GM19328 (cell line): ENCODE data around the gene PPP1R7.

Experiments
- ATAC-seq: cut with Tn5 transposase; IDR thresholded peaks from one replicate; pipeline ENCODE4 v1.9.1; 2021; ENCODE audit warnings: mild to moderate bottlenecking, moderate library complexity; ENCODE audit not compliant: unreplicated experiment

Gene PPP1R7

DNA sequence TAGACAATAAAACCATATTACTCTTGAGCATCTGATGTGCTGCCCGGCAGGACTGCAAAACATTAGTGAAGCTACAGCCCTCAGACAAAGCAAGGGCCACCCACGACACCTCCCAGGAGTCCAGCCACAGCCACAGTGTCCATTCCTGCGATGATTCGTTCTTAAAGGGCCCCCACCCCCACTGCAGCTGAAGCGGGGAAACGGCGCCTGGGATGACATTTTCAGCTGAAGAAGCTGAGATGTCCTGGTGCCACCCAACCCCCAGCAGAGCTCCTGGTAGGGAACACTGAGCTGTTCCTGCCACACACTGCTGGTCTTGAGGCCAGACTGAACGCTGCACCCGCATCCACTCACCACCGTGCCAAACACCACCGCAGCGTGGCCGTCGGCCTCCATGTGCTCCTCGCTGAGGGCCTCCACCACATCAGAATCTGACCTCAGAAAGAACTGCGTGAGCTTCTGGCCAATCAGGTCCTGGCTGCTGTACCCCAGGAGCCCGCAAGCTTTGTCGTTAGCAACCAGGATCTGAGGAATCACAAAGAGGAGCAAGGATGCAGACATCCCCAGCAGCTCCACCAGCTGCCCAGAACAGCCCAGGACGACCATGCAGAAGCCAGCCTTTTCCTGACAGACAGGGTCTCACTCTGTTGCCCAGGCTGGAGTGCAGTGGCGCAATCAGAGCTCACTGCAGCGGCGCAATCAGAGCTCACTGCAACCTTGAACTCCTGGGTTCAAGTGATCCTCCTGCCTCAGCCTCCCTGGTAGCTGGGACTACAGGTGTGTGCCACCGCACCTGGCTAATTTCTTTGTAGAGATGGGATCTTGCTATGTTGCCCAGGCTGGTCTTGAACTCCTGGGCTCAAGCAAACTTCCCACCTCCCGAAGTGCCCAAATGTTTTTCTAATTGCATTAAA, 10.5 kb upstream of the PPP1R7 start:
- ATAC-seq, result no peak

DNA sequence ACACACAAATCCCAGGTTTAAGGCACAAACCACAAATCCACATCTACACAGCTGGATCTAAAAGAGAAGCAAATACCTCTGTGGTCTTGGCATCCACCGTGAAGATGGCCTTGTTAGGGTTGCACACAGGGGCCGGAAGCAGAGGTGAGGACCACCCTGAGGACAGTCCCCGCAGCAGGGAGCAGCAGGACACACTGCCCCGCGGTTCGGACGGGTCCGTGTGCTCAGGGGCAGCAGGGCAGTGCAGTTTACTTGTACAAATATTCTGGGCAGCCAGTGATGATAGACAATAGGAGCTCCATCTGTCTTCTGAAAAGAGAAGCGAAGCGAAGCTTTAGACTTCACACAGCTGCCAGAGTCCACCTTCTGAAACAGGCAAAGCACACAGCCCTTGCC, 9.8 kb upstream of the PPP1R7 start:
- no peak for ATAC-seq

DNA sequence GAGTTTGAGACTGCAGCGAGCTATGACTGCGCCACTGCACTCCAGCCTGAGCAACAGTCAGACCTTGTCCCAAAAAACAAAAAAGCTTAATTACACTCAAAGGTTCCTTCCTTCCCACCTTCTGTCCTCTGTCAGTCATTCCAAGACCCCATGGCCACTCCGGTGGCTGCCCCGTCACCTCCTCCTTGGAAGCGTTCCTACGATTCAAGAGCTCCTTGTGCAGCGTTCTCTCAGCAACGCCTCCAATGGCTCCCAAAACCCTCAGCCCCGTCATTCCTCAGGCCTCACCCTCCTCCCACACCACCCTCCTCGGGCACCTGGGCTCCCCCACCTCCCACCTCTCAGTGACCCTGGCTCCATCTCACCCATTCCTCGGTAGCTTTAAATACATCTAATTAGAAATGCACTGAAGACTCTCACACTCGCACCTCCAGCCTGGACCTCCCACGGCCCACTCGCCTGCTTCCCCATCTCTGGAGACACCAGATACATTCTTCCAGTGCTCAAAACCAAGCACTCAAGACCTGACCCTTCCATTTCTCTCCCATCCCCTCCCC, 9.0 kb upstream of the PPP1R7 start:
- no peak for ATAC-seq

DNA sequence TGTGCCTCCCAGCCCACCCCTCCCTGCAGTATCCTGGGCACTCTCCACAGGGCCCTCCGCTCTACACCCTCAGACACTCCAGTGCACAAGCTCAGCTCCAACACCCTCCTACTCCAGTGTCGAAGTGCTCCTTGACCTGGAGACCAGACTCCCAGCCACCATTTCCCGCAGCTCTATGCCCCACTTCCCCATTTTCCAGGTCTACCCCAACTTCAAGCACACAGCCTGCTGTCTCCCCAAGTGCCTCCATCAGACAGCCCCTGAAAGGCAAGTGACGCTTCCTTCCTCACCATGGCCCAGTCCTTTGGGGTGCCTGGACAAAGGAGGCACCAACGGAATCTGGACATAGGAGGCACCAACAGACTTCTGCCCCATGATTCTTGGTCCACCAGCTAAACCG, 8.2 kb upstream of the PPP1R7 start:
- no peak for ATAC-seq

DNA sequence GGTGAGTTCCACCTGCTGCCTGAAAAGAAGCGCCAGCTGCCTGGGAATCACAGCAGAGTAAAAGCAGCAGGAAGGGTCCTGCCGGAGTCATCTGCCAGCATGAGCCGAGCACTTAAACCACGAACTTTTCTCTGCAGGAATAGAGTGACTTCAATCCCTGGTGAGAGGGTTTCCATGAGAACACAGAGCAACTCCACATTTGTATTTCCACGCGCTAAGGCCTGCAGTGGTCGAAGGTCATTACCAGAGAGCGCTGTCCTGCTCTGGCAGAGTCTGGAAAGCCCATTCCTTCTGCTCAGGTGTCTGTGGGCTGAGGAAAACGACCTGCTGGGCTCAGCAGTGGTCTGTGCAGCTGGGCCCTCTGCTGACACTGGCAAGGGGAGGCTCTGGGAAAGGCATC, 7.7 kb upstream of the PPP1R7 start:
- ATAC-seq, result no peak

DNA sequence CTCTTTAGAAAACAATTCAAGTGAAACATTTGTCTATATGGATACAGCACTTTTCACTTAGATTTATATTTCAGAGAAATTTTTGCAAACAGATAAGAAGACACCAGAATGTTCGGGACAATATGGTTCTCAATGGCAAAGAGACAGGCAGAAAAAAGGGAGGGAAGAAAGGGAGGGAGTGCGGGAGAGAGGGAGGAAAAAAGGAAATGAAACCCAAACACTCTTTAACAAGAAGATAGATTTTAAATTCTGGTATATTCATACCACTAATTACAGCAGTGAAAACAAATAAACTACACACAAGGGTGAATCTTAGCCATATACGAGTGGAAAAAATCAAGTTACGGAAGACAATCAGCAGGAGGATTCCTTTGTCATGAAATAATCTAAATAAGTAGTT, 4.0 kb upstream of the PPP1R7 start:
- no peak for ATAC-seq

DNA sequence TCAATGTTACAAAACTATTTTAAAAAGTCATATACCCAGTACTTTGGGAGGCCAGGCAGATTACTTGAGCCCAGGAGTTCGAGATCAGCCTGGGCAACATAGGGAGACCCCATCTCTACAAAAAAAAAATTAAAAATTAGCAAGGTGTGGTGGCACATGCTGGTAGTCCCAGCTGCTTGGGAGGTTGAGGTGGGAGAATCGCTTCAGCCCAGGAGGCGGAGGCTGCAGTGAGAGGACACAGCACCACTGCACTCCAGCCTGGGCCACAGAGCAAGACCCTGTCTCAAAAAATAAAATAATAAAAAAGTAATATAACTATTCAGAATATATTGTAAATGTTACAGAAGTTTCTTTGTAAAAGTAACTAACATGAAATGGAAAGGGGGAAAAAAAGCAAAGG, 2.9 kb upstream of the PPP1R7 start:
- ATAC-seq, result no peak

DNA sequence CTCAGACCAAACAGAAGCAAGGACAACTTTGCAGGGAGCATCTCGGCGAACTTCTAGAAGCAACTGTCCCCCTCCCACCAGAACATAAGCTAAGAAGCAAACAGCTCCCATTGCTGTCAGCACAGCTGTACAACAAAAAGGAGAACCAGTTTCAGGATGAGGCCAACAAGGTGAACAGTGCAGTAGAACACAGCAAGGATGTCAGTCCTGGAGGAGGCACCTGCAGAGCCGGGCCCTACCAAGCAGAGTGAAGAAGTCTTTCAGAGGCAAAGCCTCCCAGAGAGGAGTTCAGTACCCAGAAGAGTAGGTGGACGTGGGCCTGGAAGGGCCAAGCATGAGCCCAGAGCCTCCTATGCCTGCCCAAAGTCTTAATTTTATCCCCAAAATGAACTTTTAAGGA, 2.0 kb upstream of the PPP1R7 start:
- ATAC-seq, result no peak

DNA sequence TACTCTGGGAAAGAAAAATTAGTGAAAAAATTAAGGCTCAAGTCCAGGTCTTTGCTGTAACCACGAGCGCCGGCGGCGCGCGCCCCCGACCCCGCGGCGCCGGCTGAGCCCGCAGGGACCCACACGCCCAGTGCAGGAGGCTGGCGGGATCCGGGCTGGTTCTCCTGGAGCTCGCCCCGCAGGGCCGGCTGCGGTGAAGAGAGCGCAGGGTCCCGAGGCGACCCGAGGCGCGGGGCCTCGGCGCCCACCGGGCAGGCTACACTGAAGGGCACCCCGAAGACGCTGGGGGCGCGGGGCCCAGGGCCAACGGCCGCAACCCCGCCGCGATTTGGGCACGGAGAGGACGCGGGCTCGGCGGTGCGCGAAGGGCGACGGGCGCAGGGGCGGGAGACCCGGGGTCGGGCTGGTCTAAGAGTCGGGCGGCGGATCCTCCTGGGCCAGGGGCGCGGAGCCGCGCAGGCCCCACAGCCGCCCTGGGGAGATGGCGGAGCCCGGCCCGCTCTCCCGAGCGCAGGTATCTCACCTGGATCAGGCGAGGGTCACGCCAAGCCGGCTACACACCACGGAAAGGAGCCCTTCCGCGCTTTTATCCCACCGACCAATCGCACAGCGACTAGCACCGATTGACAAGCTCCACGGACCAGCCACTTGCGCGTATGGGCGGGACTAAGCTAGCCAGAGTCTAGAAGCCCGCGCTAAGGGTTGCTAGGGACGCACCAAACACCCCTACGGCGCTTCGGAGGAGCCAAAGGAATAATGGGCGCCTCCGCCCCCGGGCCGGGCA, 1.2 kb upstream of the PPP1R7 start, which contains the start of gene PASK:
TSS of gene PASK (minus strand) at position 582 of the 784 bp plus-strand sequence. CDS start 6,440 bp downstream, outside the sequence.
- peak; percentile 72 for ATAC-seq

DNA sequence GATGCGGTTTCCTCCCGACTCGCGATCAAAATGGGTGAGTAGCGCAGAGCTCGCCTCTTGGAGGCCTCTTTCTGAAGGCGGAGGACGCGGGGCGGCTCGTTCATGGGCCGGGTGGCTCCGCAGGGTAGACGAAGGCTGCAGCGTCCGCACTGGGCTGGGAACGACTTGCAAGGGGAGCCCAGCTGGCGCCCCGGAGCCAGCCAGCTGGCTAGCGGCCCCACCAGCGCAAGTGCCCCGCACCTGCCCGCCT, 667 bp upstream of the PPP1R7 start:
- peak; percentile 10 for ATAC-seq

DNA sequence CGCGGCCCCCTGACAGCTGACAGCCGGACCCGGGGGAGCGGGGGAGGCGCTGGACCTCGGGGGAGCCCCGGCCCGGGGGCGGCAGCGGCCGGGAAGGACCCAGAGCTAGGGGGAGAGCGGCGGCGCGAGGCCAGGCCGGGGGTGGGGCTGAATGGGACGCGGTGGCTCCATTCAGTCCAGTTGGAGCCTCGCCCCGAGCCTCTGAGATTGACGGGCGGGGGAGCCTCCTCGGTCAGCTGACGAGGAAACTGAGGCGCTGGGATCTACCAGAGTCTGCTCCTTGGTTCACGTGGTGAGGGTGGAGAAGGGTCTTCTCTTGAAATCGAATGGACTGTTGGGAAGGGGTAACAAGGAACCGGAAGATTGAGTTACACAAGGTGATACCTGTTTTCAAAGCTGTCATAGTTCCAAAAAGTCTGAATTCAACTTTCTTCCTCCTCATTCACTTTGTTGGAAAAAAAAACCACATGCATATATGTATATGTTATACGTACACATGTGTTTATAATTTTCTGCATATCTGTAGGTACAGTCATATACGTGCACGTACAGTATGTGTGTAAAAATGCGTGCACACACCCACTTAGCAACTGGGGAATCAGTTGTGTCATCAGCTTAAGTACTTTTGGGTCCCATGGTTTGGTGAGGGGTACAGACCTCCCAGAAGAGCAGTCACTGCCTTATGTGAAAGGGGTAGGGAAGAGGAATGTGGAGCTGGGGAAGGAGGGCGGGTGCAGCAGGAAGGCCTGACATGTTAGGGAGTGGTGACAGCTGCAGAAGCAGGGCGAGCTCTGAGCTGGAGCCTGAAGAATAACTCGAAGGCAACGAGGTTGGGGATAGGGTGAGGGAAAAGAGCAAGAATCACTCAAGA, 628 bp downstream of the PPP1R7 start:
- ATAC-seq, result no peak

DNA sequence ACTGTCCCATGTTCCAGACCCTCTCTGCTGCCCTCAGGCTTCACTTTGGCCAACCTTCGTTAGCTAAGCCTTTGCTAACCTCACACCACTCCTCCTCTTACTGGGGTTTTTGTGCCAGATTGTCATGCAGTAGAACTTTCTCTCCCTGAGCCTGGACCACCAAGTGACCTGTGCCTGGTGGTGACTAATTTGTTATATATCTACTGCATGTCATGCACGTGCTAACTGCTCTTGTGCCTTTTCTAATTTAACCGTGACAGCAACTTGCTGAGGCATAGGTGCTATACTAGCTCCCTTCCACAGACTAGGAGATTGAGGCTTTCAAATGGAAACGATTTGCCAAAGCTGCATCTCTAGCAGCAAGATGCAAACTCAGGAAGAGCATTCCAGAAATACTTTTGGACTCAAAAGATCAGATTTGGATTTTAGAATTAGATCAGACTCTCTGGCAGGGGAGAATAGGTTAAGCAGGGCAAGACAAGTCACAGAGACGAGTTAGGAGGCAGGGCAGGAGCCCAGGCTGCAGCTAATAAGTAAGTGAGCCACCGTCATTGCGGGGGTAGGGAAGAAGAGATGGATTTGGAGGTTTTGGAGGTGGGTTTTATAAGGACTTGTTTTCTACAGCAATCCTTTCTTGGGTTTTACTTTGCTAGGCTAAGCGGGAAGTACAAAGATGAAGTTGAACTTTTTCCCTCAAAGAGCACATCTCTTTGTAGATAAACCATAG, 1.8 kb downstream of the PPP1R7 start:
- no peak for ATAC-seq

DNA sequence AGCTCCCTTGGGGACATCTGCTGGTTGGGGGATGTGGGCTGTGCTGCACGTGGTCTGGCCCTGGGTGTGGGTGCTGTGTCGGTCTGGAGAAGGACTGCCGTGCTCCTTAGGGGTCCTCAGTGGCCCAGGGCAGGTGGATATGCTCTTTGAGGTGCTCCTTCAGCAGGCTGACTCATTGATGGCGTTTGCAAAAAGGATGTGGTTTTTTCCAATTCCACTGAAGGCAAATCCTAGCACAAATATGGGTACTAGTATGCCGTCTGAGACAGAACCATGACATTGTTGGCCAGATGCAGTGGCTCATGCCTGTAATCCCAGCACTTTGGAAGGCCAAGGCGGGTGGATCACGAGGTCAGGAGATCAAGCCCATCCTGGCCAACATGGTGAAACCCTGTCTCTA, 3.3 kb downstream of the PPP1R7 start:
- no peak for ATAC-seq

DNA sequence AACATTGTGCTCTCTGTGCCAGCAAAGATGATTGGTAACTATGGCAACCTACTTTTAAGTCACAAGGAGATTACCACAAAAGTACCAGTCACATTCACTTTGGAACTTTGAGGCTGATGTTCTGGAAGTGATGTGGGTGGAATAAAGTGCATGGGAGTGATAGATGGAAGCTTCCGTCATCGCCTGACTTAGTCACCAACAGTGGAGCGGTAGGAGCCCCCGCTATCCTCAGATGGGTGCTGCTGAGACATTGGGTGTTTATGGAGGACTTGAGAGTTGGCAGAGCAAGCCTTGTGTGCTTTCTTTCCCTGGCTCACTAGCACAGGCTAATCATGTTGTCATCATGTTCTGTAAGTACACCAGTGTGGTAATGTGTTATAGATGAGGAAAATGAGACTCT, 4.6 kb downstream of the PPP1R7 start:
- ATAC-seq, result no peak

DNA sequence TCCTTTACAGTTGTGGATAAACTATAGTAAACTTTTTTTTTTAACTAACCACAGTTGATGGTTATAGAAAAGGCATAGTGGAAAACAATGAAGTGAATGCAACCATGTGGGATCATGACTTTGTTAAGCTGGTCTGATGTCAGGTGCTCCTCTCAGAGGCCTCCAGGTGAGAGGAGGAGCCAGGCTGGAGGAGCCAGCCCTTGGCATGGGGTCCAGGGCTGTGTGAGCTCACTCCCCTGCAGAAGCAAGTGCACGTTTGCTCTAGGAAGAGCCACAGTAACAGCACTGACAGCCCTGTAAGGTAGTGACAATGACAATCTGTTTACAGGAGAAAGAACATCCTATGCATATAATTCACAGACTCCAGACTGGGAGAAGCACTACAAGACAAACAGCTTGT, 5.7 kb downstream of the PPP1R7 start:
- no peak for ATAC-seq

DNA sequence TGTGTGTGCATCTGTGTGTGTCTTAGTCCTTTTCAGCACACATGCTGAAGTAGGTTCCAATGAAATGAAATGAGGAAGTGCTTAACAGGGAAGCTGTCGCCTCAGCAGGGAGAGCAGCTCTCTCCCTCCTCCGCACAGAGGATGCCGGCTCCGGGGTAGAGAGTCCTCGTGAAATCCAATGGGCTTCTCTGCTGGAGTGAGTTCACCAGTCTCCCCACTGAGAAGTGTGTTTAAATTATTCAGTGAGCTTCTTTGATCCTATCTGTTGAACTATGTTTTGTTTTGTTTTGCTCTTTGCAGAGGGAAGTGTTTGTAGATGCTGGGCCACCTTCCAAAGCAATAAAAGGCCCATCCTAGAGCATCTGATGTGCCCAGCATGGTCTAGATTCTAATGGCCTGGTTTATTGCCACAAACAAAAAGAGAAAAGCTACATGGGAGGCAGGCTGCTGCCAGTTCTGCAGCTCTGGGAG, 6.7 kb downstream of the PPP1R7 start:
- ATAC-seq, result no peak

DNA sequence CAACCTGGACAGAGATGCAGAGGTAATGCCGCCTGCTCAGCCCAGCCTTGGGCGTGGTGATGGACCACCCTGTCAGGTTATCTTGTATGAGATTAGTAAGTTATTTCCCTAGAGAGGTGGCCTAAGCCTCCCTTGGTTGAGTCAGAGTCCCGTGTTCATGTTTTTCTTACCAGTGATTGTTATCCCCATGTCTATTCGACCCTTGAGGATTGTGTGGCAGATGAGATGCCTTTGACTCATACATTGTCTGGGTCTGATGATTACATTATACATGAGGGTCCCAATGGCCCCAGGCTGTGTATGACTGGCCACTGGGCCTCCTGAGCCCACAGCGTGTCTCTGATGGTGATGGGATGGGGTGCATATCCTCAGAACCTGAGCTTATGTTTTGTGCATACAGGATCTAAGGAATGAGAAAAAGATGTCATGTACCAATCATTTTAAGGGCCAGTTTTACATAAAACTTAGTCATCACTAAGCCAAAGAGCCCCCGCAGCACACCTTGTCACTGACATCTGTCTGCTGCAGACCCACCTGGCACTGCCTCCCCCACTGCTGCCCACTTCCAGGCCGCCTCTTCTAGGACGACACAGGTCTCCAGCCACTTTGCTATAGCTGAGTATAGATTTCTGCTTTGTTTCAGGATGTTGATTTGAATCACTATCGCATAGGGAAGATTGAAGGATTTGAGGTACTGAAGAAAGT, 7.7 kb downstream of the PPP1R7 start:
- no peak for ATAC-seq

DNA sequence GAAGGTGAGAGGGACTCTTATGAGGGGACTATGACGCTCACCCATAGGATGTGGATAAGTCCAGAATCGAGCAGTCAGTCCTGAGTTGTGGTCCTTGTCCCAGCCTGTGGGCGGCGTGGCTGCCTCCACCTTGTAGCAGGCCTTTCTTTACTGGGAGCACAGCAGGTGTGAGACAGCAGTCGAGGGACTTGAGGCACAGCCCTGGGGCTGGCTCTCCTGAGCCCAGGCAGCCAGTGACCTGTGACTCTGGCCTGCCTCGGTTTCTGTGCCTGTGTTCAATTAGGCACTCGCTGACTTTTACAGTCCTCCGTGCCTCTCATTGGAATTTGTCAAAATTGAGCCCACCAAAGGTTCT, 8.3 kb downstream of the PPP1R7 start:
- ATAC-seq, result no peak

DNA sequence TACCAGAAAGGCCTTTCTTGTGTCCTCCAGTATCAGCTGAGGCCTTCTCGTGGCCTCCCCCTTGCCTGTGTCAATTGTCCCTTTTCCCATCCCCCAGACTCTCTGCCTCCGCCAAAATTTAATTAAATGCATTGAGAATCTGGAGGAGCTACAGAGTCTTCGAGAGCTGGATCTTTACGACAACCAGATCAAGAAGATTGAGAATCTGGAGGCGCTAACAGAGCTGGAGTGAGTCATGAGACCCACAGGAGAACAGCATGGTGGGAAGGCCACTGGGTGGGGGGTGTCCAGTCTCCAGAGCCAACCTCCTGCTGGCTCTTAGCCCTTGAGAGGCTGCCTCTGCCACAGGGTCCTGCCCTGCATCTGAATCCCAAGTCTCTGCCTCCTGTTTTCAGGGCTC, 8.8 kb downstream of the PPP1R7 start:
- no peak for ATAC-seq

DNA sequence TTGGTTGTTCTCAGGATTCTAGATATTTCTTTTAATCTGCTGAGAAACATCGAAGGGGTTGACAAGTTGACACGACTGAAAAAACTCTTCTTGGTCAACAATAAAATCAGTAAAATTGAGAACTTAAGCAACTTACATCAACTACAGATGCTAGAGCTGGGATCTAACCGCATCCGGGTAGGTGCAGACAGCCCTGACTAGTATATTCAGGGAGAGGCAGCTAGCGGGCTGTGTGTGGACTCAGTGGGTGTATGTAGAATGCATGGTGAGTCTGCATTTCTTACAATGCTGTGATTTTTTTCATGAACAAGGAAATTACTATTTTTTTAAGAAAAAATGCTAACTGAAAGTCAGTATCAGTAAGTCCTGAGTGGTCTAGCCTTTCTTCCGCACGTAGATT, 10.1 kb downstream of the PPP1R7 start:
- no peak for ATAC-seq
